Measurements from ENCODE around the gene IFNLR1.

GRCh38 chr1:24224761-24225160 is 37.7 kb upstream of the IFNLR1 start:
- TF ChIP-seq CTCF (IDR thresholded peaks at IDR 0.05) (no peak), POLR2A (IDR thresholded peaks at IDR 0.05) (no peak)

All from transverse colon (tissue), 3 donors.